Activated CD4-positive, alpha-beta T cell treated with anti-CD3 and anti-CD28 coated beads, Interleukin-2, amount 50 U/mL, for 1 hour (primary cell): ENCODE measurements around the gene TMEM186.
"Not testable (repeated sequence)": the region's sequence is repeated elsewhere in the genome, so short reads cannot be mapped to it uniquely, and the experiment has no call there.

ENCODE experiments used
- DNase-seq: peaks from one replicate; pipeline ENCODE4 v3.0.0-alpha.2; 2020

TMEM186 gene

DNA sequence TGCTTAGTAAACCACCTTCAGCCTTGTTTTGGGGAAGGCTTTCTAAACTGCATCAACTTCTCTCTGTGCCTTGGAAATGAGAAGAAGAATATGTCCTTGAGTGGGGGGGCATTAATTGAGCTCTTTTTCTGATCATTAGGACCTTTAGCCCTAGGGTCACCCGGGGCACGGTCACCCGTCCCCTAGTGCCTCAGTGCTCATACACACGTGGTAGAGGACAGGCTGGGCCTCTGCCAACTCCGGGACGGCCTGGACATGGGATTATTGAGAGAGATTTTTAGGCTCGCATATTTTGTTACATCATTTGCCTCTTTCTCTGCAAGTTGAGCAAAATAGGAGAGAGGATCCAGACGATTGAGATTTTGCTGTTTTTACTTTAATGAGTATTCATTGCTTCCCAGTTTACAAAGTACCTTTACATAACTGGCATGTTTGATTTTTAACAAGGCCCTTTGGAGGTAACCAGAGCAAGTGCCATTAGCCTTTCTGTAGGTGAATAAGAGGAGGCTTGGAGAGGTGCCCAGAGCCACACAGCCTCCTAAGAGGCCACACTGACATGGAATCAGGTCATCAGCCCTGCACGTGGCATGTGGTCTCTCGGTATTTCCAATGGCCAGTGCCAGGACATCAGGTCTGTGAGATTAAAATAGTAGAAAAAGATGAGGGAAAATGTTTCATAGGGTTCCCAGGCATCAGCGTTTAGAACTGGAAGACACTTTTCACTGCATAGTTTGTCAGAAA lies 11.3 kb upstream of the TMEM186 start:
- no peak for DNase-seq

DNA sequence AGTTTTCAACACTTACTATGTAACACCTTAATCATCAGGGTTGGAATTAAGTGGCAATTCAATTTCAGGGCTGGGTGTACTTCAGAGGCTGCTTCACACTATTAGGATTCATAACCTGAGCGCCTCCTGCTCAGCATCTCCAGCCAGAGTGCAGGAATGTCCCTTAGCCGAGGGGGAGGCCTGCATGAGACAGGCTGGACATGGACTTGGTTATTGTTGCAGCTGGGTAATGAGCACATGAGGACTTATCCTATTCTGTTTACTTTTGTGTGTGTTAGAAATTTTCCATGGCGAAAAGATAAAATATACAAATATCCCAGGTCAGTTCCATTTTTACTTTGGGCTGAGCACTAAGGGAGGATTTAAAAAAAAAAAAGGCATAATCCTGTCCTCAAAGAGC lies 10.6 kb upstream of the TMEM186 start:
- no peak for DNase-seq

DNA sequence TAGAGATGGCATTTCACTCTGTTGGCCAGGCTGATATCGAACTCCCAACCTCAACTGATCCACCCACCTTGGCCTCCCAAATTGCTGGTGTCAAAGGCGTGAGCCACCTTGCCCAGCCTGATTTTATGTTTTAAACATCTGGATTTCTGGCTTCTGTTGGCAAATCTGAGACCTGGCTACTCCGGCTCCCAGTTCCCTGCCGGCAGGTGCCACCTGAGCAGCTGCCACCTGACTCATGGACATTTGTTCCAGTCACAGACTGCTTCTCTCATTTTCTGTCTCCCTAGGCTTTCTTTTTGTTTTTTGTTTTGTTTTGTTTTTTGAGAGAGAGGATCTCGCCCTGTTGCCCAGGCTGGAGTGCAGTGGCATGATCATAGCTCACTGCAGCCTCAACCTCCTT lies 9.8 kb upstream of the TMEM186 start:
- no peak for DNase-seq

DNA sequence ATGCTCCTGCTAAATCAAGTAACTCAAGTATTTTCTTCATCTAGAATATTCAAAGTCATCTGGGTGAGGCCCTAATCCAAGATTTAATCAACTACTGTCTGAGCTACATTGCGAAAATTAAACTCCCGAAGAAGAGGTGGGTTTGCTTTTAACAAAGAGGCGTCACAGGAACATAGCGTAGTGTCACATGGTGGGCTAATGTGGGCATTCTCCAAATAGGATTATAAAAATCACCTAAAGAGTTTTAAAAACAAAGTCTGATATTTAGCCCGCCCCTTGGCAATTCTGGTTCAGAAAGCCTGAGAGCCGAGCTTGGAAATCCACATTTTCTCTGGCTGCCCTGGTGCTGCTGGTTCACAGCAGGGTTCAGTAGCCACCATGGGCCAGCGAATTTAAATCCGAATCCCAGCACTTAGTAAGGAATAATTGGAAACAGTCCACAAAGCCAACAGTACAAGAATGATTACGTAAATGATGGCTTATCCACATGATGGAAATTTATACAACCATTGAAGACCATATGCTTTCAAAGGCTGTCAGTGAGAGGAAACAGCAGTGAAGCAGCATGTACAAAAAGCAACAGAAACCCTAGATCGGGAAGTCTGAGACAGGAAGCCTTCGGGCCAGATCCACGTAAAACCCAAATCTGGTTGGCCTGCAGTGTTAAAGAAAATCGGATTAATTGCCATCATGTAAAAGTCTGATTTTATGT lies 9.0 kb upstream of the TMEM186 start:
- DNase-seq: no peak

DNA sequence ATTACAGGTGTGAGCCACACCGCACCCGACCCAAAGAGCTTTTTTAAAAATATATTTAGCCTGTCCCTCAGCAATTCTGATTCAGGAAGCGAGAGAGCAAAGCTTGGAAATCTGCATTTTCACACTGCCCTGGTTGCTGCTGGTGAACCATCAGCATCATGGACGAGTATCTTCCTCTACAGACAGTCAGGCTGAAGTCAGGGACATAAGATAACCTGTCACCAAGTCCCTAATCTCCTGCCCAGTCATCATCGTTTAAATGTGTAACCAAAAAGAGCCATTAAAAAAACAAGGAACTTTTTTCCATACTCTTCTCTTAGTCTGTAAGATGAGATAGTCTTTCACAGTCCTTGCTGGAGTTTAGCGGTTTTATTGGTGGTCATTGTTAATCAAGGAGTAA lies 6.9 kb upstream of the TMEM186 start:
- no peak for DNase-seq

DNA sequence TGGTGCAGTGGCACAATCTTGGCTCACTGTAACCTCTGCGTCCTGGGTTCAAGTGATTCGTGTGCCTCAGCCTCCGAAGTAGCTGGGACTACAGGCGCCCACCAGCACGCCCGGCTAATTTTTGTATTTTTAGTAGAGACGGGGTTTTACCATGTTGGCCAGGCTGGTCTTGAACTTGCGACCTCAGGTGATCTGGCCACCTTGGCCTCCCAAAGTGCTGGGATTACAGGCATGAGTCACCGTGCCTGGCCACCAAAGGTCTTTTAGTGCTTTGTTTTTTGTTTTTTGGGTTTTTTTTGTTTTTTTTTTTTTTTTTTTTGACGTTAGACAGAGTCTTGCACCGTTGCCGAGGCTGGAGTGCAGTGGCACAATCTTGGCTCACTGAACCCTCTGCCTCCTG lies 6.3 kb upstream of the TMEM186 start:
- DNase-seq: not testable (repeated sequence)

DNA sequence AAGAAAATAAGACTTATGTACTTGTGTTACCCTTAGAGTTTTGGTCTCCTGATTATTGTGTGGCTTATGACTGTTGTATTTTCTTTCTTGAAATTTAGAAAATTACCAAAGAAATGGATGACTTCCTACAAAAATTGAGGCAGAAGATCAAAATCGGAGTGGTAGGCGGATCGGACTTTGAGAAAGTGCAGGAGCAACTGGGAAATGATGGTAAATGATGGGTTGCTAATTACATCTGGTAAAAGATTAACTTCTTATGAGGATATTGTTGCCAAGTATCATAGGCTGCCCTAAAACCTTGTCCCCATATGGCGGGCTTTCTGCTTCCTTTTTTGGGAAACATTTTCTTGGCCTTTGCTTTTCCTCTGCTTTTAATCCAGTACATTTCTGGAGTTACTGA lies 4.3 kb upstream of the TMEM186 start:
- DNase-seq: no peak

DNA sequence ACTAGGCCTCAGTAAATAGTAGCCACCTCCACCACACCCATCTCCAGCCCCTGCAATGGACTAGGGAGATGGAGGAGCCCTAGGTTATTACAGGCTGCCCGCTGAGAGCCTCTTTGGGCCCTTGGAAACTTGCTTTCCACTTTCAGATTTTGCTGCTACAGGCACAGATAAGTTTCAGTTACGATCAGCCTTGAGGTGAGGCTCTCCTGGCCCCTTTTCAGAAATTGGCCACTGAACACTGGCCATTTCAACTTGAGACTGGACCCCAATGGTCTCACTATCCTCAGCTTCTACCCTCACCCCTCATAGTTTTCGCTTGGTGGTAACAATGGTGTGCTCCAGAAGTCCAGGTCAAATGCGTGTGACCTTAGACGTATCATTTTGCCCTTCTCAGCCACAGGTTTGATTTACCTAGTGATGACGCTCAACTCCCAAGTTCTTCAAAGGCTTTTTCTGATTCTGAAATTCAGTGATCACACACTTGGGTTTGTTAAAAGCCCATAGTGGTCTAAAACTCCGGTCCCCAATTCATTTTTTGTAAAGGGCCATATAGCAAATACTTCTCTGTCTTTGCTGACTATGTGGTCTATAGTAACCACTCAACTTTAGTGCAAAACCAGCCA lies 1.2 kb upstream of the TMEM186 start:
- no peak for DNase-seq

DNA sequence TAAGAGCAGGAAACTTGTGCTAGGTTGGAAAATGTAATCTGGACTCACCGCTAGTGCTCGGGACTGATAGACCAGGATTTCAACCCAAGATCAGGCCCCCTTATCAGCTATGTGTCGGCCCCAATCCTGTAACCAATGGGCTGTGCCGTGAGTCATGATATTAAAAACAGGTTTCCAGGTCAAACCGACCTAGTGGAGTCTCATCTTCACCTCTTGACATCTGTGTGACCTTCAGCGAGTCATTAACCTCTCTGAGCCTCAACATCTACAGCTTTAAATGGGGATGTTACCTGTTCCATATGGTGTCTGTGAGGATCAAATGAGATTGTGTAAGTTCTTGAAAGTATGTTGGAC lies 712 bp upstream of the TMEM186 start:
- DNase-seq: no peak

DNA sequence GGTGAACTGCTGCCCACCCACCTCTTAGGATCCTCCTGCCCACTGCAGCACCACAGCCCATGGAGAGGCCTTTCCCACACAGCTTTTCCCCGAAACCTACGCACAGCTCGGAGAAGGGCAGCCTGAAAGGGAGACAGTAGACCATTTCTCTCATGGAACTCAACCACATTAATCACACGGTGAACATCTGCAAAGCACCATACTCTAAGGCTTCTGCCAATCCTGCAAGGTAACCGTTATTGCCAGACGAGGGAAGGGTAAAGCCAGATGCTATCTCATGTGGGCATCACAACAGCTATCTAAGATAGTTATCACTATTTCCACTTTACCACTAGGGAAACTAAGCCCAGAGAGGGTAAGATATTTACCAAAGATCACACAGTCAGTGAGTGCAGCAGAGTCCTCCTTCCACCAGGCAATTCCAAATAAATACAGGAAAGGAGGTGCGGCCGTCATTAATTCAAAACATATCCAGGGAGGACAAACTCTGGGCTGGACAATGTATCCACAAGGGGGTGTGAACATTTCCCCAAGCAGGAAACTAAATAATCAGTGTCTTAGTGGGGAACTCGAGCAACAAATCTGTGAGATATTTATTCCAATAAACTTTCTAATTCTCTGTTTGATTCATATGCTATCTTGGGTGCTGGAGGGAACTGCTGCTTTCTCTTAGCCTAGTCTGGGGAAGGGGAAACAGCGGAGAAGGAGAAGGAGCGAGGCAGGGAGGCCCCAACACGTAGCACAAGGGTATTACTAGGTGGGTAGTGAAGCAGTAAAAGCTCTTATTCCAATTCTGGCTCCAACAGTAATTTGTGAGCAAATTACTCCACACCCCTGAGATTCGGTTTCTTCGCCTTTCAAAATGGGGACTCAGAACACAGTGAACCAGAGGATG lies 723 bp downstream of the TMEM186 start:
- DNase-seq: no peak

DNA sequence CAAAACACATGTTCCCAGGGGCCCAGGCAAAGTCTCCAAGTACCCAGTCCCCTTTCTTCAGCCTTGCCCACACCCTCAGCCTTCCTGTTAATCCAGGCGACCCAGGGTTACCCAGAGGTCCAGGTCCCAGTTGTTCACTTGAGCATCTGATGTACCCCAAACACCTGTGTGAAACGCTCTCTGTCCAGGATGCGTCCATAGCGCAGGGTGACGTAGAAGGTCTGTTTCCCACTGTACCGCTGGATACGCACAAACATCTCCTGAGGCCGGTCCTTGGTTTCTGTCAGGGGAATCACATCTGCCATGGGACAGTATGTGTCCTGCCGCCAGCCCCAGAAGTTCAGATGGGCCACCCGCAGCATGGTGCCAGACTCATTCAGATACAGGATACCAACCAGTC lies 1.6 kb downstream of the TMEM186 start:
- DNase-seq: no peak

DNA sequence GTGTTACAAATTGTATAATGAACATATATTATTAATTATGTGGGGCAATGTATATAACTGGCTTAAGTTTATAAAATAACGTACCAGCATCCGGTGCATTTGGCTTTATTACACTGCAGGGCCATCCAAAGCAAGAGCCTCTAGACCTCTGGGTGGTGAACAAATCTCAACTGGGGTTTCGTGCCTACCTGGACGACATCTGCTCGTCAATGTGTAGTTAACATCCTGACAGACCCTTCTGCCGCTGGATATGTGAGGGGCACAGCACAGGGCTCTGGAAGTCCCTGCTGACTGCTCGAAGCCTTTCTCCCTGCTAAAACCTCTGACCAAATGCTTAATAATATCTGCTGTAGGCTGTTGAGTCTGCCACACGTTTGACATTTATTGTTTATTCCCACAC lies 2.3 kb downstream of the TMEM186 start:
- no peak for DNase-seq

DNA sequence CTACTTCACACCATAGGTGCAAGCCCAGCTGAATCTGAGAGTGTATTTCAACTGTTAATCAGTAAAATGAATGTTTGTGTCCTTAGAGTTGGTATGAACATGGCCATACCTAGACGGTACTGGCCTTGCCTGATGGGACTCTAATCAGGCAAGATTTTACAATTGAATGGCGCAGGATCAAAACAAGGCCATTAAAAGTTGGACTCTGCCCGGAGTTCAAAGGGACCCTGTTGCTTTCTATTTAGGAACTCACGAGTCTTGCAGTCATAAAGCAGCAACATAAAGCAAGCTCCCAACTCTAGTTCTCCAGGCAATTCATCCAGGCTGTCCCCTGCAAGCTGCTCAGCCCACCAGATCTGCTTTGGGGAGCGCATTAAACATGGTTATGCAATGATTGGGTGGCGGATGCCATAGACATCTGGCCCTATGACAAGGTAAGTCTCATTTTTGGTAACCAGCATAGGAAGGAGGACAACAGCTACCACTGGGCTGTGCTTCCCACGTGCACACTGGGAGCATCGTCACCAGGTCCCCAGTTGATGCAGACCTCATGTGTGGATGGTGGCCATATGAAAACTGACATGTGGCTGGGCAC lies 8.8 kb downstream of the TMEM186 start:
- DNase-seq: no peak

DNA sequence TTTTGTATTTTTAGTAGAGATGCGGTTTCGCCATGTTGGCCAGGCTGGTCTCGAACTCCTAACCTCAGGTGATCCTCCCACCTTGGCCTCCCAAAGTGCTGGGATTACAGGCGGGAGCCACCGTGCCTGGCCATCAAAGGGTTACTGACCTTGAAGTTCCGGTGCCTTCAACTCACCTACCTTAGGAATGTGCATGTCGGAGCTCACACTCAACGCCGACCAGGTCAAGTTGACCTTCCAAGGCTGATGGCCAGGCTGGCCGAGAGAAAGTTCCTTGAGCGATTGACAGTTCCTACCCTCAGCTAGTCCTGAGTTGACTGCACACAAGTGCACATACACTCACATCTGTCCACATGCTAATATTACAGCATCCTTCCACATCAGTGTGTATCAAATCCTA lies 11.1 kb downstream of the TMEM186 start:
- not testable (repeated sequence) for DNase-seq

DNA sequence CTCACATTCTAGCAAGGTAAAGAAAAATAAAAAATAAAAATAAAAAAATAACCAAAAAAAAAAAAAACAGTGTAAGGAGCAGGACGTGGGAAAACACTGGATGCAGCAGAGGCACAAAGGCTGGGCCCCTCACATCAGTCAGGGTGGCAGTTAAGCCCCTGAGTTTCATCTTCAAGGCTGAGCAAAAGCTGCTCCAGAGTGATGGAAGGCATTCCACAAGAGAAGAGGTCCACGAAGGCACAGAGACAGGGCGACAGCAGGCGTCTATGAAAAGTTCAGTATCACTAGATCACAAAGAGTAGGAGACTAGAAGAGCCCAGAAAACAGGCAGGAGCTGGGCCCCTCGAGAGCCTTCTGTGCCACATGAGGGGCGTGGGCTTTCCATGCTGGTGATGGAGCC lies 12.0 kb downstream of the TMEM186 start:
- no peak for DNase-seq

DNA sequence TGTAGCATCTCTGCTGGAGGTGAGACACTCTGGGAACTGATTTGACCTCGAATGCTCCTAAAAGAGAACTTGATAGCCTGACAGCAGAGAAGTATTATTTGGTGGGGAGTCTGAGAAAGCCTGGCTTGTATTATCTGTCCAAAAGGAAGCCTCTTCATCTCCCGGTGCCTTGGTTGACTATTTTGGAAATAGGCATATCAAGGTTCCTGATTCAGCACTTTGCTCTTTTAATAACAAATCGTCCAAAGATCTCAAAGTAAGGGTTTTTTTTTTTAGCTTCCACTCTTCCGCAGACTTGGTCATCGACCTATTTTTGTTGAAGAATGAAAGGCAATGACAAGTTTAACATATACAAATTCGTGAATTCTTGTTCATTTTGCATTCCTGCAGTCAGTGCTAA lies 14.8 kb downstream of the TMEM186 start:
- DNase-seq: no peak

DNA sequence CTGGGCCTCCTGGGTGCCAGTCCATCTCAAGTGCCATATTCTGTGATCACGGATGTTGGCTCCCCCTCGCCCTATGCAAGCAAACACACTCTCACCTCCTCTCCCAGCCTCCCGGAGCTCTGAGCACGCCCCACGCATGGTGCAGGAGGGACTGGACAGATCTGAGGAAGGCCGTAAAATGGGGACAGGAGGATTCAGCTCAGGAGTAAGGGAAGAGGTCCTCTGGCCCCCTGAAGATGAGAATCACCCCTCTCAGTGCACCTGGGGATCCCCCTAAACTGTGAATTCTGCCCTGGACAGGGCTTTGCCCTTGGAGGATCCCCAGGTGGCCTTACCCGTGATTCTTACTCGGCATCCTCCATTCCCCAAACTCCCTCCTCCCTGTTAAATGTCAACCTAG lies 15.6 kb downstream of the TMEM186 start:
- no peak for DNase-seq

DNA sequence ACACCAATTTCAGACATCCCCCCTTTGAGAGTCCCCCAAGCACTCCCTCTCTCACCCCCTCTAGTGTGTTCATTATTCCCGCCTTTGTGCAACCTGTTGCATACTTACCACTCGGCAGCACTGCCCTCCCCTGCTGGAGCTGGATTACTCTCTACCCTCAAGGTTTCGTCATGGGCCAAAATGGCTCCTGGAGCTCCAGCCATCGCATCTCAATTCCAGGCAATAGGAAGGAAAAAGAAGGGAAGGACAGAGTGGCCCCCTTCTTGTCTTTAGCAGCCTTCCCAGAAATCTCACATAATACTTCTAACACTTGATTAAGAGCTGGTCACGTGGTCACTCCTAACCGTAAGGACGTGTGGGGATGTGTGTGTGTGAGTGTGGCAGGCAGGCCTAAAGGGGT lies 20.2 kb downstream of the TMEM186 start:
- DNase-seq: no peak

DNA sequence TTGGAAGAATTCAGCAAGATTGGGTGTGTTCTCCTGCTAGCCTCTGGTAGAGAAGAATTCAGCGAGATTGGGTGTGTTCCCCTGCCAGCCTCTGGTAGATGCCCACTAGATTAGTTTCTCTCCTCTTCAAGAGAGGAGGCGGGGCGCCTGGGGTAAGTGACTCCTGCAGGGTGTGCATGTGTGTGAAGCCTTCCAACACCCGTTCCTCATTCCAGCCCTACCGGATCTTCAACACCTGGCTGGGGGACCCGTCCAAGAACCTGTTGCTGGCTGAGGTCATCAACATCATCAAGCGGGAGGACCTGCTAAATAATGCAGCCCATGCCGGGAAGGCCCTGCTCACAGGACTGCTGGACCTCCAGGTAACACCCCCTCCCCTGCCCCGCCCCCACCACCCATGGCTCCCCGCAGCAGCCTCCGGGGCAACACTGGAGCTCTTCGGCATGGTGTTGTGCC lies 21.3 kb downstream of the TMEM186 start:
- no peak for DNase-seq

DNA sequence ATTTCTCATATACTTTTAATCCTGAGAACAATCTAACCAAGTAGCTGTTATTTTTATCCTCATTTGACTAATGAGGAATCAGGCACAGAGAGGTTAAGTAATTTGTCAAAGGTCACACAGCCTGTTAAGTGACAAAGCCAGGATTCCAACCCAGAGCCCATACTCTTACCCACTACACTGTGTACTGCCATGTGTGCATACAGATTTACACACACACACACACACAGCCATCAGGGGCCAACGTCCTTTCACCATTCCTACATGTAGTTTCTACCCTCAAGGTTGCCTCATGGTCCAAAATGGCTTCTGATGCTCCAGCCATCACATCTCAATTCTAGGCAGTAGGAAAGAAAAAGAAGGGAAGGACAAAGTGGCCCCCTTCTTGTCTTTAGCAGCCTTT lies 22.1 kb downstream of the TMEM186 start:
- no peak for DNase-seq

DNA sequence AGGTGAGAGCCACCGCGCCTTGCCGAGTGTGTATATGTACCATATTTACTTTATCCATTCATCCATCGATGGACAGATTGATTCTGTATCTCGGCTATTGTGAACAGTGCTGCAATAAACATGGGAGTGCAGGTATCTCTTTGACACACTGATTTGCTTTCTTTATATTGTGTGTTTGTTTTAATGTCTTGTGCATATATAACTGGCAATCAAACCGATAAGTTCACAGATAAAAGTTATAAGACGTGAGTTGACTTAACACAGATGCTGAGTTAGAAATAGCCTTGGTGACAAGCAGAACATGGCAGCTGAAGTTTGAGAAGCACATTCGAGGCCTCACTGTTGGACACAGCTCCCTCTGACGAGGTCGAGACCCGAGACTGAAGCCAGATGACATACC lies 23.2 kb downstream of the TMEM186 start:
- no peak for DNase-seq

DNA sequence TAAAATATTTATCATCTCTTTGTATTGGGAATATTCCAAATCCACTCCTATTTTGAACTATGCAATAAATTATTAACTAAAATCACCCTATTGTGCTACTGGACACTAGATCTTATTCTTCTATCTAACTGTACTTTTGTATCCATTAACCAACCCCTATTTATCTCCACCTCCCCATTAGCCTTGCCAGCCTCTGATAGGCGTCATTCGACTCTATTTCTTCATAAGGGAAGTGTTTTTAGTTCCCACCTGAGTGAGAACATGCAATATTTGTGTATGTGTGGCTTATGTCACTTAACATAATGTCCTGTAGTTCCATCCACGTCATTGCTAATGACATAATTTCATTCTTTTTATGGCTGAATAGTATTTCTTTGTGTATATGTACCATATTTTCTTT lies 23.9 kb downstream of the TMEM186 start:
- no peak for DNase-seq

DNA sequence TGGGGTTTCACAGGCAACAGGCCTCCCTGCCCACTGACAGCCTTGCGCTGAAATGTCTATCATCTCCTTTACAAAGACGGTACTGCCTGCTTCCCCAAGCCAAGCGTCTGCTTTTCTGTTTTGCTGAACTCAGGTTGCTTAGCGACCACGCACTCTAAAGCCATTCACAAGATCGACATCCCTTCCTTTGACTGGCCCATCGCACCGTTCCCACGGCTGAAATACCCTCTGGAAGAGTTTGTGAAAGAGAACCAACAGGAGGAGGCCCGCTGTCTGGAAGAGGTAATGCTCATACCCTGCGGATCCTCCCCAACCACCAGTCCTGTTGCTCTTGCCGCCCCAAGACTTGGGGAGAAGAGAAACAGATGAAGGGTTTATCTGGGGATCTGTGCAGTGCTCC lies 28.7 kb downstream of the TMEM186 start:
- DNase-seq: no peak
